Muscle of arm (tissue), 12 donors: ENCODE measurements around the gene PTPN9. TPM values are rescaled to one million over a fixed set of nuclear protein-coding genes. Genes with fewer than 3 reads are reported as not detected.

Experiments used
- DNase-seq: peaks from one replicate; pipeline ENCODE4 v3.0.0-alpha.2; 2013
- polyA plus RNA-seq, 12 donors: library from polyadenylated mRNA; unstranded; fragments of 120-200 nt; gene quantifications; one replicate each; pipeline ENCODE4 v1.2.1, GENCODE V29; 2013; ENCODE audit not compliant: insufficient read length in 12 of 12

The PTPN9 gene
- polyA plus RNA-seq, 12 donors = 16.4 to 31.9 (median 23.4) TPM; not detected in 1

GRCh38 chr15:75425966-75426500, 153.1 kb downstream of the PTPN9 start:
- DNase-seq = no peak

GRCh38 chr15:75422554-75422953, 156.6 kb downstream of the PTPN9 start:
- no peak for DNase-seq

GRCh38 chr15:75420698-75421097, 158.4 kb downstream of the PTPN9 start:
- DNase-seq = no peak

GRCh38 chr15:75416584-75416983, 162.5 kb downstream of the PTPN9 start:
- no peak for DNase-seq

Other genes with a start within 250 kb of the PTPN9 start
- 10 to 100 TPM in 11 of 12 donors, not detected in 1; 31.6 to 47.4 (median 37.6) TPM for gene COMMD4, start 243.3 kb downstream of the PTPN9 start, polyA plus RNA-seq
- gene NEIL1, start 232.3 kb downstream of the PTPN9 start, polyA plus RNA-seq = 10 to 100 TPM in 4 of 12 donors, 1 to 10 TPM in 7, not detected in 1; 4.4 to 24.5 (median 7.8) TPM
- 100 to 1,000 TPM in 5 of 12 donors, 10 to 100 TPM in 6, not detected in 1; 60.3 to 175 (median 94.7) TPM for gene MAN2C1, start 210.7 kb downstream of the PTPN9 start, polyA plus RNA-seq
- 10 to 100 TPM in 11 of 12 donors, not detected in 1; 29.6 to 50.8 (median 31.9) TPM for gene SIN3A, start 127.6 kb downstream of the PTPN9 start, polyA plus RNA-seq
- gene SNUPN, start 46.4 kb upstream of the PTPN9 start, polyA plus RNA-seq = 10 to 100 TPM in 11 of 12 donors, not detected in 1; 18.0 to 27.3 (median 21.4) TPM
- gene IMP3, start 60.9 kb upstream of the PTPN9 start, polyA plus RNA-seq = 10 to 100 TPM in 11 of 12 donors, not detected in 1; 28.1 to 36.4 (median 30.2) TPM
- 10 to 100 TPM in 11 of 12 donors, not detected in 1; 12.3 to 22.7 (median 15.0) TPM for gene SNX33, start 68.6 kb upstream of the PTPN9 start, polyA plus RNA-seq
- 100 to 1,000 TPM in 2 of 12 donors, 10 to 100 TPM in 9, not detected in 1; 44.2 to 157 (median 72.2) TPM for gene CSPG4, start 133.5 kb upstream of the PTPN9 start, polyA plus RNA-seq